Measurements from ENCODE around the gene CASQ1.

Gene CASQ1

GRCh38 chr1:160206421-160207117, 16.2 kb downstream of the CASQ1 start:
- DNase-seq, result peak; percentile 7

GRCh38 chr1:160207118-160207650, 16.8 kb downstream of the CASQ1 start:
- DNase-seq, result no peak

GRCh38 chr1:160207771-160208556, 17.6 kb downstream of the CASQ1 start:
- no peak for DNase-seq

GRCh38 chr1:160208557-160209320, 18.4 kb downstream of the CASQ1 start:
- no peak for DNase-seq

GRCh38 chr1:160209321-160210046, 19.1 kb downstream of the CASQ1 start:
- no peak for DNase-seq

- no peak for DNase-seq
Measured at GRCh38 chr1:160210561-160210960, 20.2 kb downstream of the CASQ1 start.

GRCh38 chr1:160211046-160211790, 20.8 kb downstream of the CASQ1 start:
- DNase-seq, result no peak

GRCh38 chr1:160214481-160215140, 24.2 kb downstream of the CASQ1 start:
- no peak for DNase-seq

- no peak for DNase-seq
Measured at GRCh38 chr1:160216301-160216700, 25.9 kb downstream of the CASQ1 start.

GRCh38 chr1:160217481-160218051, 27.2 kb downstream of the CASQ1 start:
- DNase-seq, result no peak

- DNase-seq, result peak; percentile 26
Measured at GRCh38 chr1:160219062-160219929, 28.9 kb downstream of the CASQ1 start.

- no peak for DNase-seq
Measured at GRCh38 chr1:160220301-160220700, 29.9 kb downstream of the CASQ1 start.

- DNase-seq, result no peak
Measured at GRCh38 chr1:160221089-160221488, 30.7 kb downstream of the CASQ1 start.

- no peak for DNase-seq
Measured at GRCh38 chr1:160222546-160222945, 32.2 kb downstream of the CASQ1 start.

- no peak for DNase-seq
Measured at GRCh38 chr1:160224606-160225005, 34.2 kb downstream of the CASQ1 start.

GRCh38 chr1:160225345-160225744, 35.0 kb downstream of the CASQ1 start:
- DNase-seq, result no peak

- DNase-seq, result no peak
Measured at GRCh38 chr1:160226623-160227022, 36.2 kb downstream of the CASQ1 start.

GRCh38 chr1:160227034-160227433, 36.7 kb downstream of the CASQ1 start:
- DNase-seq, result no peak

- no peak for DNase-seq
Measured at GRCh38 chr1:160227561-160227960, 37.2 kb downstream of the CASQ1 start.

GRCh38 chr1:160228431-160228830, 38.1 kb downstream of the CASQ1 start:
- DNase-seq, result no peak

Data from hematopoietic multipotent progenitor cell treated with erythropoietin and hydrocortisone succinate and interleukin-3 and kit ligand, for 8 days (in vitro differentiated cells).